ENCODE measurements around the gene DMRTA2.
"Not testable (repeated sequence)": the region's sequence is repeated elsewhere in the genome, so short reads cannot be mapped to it uniquely, and the experiment has no call there.

The DMRTA2 gene

GRCh38 chr1:50423670-50424000 lies 392 bp upstream of the DMRTA2 start:
- no peak for DNase-seq

GRCh38 chr1:50422675-50422945 lies 633 bp downstream of the DMRTA2 start:
- no peak for DNase-seq

GRCh38 chr1:50421768-50422674 lies 1.2 kb downstream of the DMRTA2 start:
- no peak for DNase-seq

GRCh38 chr1:50421366-50421748 lies 1.9 kb downstream of the DMRTA2 start:
- DNase-seq: no peak

- no peak for DNase-seq
Measured at GRCh38 chr1:50420689-50421365, 2.4 kb downstream of the DMRTA2 start.

- DNase-seq: no peak
Measured at GRCh38 chr1:50419907-50420677, 3.2 kb downstream of the DMRTA2 start.

- DNase-seq: no peak
Measured at GRCh38 chr1:50419192-50419906, 3.9 kb downstream of the DMRTA2 start.

GRCh38 chr1:50418600-50419109 lies 4.6 kb downstream of the DMRTA2 start:
- no peak for DNase-seq

- DNase-seq: no peak
Measured at GRCh38 chr1:50417946-50418599, 5.2 kb downstream of the DMRTA2 start.

- no peak for DNase-seq
Measured at GRCh38 chr1:50417507-50417906, 5.7 kb downstream of the DMRTA2 start.

GRCh38 chr1:50416553-50417453 lies 6.4 kb downstream of the DMRTA2 start:
- no peak for DNase-seq

- no peak for DNase-seq
Measured at GRCh38 chr1:50416150-50416527, 7.1 kb downstream of the DMRTA2 start.

GRCh38 chr1:50415235-50416149 lies 7.8 kb downstream of the DMRTA2 start:
- no peak for DNase-seq

- DNase-seq: no peak
Measured at GRCh38 chr1:50414853-50415234, 8.4 kb downstream of the DMRTA2 start.

GRCh38 chr1:50412813-50413476 lies 10.3 kb downstream of the DMRTA2 start:
- DNase-seq: no peak

GRCh38 chr1:50405814-50406213 lies 17.4 kb downstream of the DMRTA2 start:
- DNase-seq: no peak

GRCh38 chr1:50393522-50394120 lies 29.6 kb downstream of the DMRTA2 start:
- no peak for DNase-seq

GRCh38 chr1:50381551-50381950 lies 41.7 kb downstream of the DMRTA2 start:
- DNase-seq: not testable (repeated sequence)

- DNase-seq: no peak
Measured at GRCh38 chr1:50378770-50379169, 44.5 kb downstream of the DMRTA2 start.

Data from amniotic stem cell (primary cell).